HG03521 (cell line): ENCODE measurements around the gene DACT2.
"Not testable (repeated sequence)": the region's sequence is repeated elsewhere in the genome, so short reads cannot be mapped to it uniquely, and the experiment has no call there.

ENCODE experiments used
- ATAC-seq: cut with Tn5 transposase; IDR thresholded peaks from one replicate; pipeline ENCODE4 v1.9.1; 2021; ENCODE audit warnings: mild to moderate bottlenecking, moderate library complexity; ENCODE audit not compliant: unreplicated experiment

DACT2 gene

DNA sequence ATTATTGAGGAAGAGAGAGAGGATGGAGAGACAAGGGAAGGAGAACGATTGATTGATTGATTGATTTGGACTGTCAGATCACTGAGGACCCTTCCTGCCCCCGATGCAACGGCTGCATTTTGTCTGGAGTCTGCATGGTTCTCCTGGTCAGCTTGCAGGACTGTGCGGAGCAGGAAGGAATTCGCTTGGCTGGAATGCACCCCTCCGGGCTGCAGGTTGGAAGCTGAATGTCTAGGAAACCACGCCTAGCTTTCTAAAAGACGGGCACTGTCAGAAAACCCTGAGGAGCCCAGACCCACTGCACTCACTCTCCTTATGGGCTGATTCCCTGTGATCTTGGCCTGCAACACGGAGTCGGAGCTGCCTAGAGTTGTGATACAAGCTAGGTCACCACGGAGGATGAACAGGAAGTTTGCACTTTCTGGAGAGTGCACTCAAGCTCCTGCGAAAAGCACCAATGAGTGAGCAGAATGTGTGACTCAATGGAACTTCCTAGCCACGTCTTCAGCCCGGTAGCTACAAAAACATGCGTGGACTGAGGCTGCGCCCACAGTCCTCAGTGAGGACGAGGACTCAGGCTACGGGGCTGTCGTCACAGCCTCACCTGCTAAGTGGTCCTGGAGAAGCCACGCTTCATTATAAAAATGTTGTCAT is 14.4 kb downstream of the DACT2 start:
- ATAC-seq = no peak

GRCh38 chr6:168304752-168305015 is 14.9 kb downstream of the DACT2 start:
- ATAC-seq = no peak

DNA sequence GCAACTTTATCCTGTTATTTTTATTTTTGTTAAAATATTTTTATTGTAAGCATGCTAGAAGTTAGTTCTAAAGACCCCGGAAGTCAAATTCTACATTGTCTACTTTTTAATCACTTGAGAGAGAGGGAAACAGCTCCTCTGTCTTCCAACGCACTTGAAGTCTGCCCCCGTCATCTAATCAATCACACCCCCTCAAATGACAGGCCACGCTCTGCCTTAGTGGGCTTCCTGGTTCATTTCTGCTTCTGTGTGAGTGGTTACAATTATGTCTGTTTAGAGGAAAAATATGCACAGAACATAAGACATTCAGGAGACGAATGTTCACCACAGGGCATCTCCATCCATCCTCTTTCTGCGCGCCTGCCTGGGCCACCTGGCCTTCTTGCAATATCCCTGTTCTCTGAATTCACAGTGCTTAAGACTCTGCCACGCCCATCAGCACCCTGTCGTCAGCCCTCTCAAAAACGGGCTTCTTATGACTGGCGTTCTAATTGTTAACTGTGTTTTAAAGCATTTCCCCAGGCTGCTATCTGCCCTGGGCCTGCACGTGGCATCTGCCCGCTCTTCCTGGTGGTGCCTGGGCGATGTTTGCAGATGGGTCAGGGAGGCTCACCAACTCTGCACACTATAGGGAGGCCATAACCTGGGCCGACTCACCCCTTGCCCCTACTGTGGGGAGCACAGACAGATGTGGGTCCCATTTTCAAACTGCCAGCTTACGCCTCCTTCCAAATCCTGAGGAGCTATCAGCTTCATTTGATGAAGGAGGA is 15.4 kb downstream of the DACT2 start:
- no peak for ATAC-seq

DNA sequence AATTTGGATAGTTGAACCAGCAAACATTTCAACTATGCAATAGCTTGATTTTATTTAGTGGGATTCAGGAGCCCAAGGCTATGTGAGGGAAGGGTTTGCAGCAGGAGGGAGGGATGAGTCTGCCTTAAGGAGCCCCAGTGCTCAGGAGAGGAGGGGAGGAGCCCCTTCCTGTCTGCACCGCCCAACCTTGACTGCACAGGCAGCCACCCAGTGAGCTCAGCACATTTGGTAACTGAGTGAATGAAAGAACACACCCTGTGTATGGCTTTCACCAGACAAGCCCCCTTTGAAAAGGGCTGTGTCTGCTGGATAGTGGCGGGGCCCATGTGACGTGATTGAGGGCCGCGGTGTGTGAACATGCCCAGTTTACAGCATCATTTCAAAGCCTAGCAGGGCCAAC is 17.0 kb downstream of the DACT2 start:
- no peak for ATAC-seq

GRCh38 chr6:168301648-168302398 is 17.8 kb downstream of the DACT2 start:
- no peak for ATAC-seq

GRCh38 chr6:168300975-168301647 is 18.5 kb downstream of the DACT2 start:
- ATAC-seq = no peak

GRCh38 chr6:168299541-168300511 is 19.8 kb downstream of the DACT2 start:
- no peak for ATAC-seq

GRCh38 chr6:168297643-168298042 is 21.9 kb downstream of the DACT2 start:
- no peak for ATAC-seq

DNA sequence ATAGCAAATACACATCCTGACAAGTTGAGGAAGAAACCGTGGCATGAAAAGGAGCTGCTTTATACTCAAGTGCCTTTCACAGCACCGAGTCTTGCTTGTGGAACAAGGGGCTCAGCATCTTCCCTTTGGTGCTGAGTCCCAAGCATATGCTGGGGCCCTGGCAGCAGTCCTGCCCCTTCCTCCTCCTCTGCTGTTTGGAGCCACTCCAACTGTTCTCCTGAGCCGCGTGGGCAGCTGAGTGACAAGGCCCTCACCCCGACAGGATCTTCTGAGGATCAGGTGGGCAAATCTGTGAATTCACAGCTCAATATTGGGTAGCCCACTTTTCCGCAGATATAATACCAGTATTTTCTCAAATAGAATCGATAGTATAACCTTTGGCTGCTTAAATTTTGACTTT is 24.7 kb downstream of the DACT2 start:
- ATAC-seq = no peak

DNA sequence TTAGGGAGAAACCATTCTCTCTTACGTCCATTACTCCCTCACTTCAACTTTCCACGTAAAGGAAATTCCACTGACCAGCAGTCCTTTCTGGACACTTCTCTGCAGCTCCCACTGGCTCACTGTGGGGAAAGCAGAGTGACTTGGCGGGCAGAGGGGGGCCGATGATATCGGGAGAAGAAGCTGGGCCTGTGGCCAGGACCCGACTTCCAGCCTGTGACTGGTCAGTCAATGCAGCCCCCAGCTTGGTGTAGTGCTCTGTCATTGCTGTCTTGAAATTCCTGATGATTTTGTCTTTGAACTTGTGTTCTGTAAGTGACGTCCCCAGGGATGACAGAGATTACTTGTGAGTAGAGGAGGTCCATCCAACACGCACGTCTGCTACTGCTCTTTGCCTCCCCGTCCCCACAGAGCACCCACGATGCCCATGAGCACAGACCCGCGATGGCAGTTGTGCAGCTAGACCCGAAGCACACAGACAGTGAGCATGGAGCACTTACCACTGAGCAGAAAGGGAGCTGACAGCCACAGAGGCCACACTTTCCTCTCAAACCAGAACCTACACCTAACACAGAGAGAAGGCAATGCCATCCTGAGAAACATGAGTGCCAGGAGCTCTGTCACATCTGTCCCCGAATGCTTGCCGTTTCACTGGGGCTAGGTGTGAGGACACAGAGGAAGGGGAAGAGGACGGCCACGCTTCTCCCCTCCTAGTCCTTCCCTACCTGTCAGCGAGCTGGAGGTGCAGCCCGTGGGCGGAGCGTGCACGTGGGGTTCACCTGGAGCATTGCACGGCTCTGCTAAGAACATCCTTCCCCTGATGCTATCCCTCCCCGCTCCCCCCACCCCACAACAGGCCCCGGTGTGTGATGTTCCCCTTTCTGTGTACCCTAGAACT is 25.7 kb downstream of the DACT2 start:
- no peak for ATAC-seq

DNA sequence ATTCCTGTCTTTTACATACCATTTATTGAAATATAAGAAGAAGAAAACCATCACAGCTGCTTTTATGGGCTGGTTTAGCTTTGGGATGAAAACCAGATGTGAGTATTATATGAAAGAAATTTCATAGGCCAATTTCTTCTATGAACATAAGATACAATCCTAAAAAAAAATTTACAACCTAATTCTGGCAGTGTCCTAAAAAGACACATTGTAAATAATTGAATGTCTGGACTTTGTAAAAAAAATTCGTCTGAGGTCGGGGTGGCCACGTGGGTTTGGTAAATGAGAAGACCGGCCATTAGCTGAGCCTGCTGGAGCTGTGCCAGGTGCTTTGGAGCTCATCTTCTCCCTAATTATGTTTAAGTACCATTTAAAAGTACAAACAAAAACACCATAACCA is 26.8 kb downstream of the DACT2 start:
- no peak for ATAC-seq

GRCh38 chr6:168291450-168291849 is 28.1 kb downstream of the DACT2 start:
- ATAC-seq = no peak

- no peak for ATAC-seq
Observed at GRCh38 chr6:168290095-168290494, 29.5 kb downstream of the DACT2 start.

GRCh38 chr6:168289571-168289962 is 30.0 kb downstream of the DACT2 start:
- no peak for ATAC-seq

GRCh38 chr6:168288781-168289570 is 30.6 kb downstream of the DACT2 start:
- no peak for ATAC-seq

- not testable (repeated sequence) for ATAC-seq
Observed at GRCh38 chr6:168287460-168287859, 32.1 kb downstream of the DACT2 start.

DNA sequence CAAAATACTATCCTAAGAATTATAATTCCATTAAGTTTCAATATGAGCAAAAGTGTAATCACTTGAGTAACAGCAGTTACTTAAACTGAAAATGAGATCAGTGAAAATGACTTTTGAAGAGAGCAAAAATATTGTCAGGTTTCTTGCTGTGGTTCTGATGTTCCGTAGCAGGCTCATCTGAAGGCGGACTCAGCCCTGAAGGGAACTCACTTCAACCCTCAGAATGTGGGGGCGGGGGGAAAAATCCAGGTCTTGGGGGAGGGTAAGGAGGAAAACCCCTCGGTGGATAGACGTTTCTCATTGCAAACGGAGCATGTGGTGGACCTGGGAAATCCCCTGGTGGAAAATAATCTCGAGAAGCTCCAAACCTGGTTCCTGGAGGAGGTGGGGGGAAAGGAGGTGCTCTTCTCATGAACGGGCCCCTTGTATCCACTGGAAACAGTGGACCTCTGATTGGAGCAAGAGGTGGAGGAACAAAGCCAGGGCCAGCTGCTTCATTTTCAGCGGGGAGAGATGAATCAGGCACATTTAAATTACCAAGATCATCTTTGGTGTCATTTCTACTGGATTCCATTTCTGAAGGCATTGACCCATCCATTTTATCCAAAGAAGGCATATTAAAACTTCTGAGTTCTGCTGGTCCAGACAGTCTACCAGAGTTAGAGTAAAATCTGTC is 32.7 kb downstream of the DACT2 start:
- not testable (repeated sequence) for ATAC-seq

GRCh38 chr6:168286116-168286515 is 33.5 kb downstream of the DACT2 start:
- ATAC-seq = no peak
